ENCODE data around the gene HS3ST2. TPM values are rescaled to one million over a fixed set of nuclear protein-coding genes. Genes with fewer than 3 reads are reported as not detected.
"Not testable (repeated sequence)": the region's sequence is repeated elsewhere in the genome, so short reads cannot be mapped to it uniquely, and the experiment has no call there.

HS3ST2 gene
- total RNA-seq, 1 donor from 2014 or later: 0.17 TPM

DNA sequence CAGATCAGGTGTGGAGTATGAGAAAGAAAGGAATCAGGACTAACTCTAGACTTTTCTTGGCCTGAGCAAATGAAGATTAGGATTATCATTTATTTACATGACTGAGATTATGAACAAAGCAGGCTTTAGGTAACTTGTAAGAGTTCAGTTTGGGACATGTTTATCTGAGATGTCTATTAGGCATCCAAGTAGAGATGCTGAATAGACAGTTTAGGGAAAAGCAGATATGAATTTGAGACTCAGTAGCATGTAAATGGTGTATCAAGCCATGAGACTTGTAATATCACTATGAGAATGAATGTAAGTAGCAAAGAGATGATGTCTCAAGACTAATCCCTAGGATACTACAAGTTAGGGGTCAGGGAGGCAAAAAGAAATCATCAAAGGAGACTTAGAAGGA, 8.6 kb upstream of the HS3ST2 start:
- ATAC-seq: no peak

DNA sequence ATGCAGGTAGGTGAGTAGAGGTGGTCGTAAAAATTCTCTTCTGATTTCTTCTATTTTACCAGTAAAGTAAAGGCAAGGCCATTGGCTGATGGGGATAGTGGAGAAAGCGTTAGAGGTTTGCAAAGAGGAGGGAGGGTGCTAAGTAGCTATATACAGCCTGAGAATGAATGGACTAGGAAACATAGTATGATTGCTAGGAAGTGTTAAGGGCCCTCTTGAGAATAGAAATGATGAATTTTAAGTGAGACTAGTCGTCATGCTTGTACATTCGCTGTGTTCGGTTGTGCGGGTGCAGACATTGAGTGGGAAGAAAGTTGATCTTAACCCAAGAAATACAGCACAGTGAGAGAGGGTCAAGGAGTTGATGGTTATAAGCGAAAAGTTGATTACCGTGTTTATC, 7.2 kb upstream of the HS3ST2 start:
- DNase-seq (no peak), ATAC-seq (no peak)
- intact Hi-C loops (cut with micrococcal nuclease): no loop called here

More for the DNA sequence above, 8.6 kb upstream of the HS3ST2 start:
- intact Hi-C loops (cut with micrococcal nuclease): no loop called here
- no peak for DNase-seq

DNA sequence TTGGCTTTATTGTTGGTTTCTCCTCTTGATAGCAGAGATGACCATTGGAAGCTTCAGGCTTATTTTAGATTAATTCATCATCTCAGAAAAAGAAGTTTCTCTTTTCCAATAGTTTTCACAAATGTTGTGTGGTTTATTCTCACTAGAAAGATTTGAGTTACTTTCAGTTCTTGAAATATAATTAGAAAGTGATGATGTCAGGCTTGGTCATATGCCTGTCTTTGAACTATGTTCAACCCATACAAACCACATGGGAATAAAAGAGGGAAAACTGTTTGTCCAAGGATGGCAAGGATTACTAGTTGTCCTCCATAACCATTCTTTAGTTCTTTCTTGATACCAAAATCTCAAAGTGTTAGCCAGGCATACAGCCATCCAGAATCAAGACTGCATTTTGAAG, 3.7 kb upstream of the HS3ST2 start:
- DNase-seq (no peak), ATAC-seq (no peak)
- intact Hi-C loops (cut with micrococcal nuclease): no loop called here

DNA sequence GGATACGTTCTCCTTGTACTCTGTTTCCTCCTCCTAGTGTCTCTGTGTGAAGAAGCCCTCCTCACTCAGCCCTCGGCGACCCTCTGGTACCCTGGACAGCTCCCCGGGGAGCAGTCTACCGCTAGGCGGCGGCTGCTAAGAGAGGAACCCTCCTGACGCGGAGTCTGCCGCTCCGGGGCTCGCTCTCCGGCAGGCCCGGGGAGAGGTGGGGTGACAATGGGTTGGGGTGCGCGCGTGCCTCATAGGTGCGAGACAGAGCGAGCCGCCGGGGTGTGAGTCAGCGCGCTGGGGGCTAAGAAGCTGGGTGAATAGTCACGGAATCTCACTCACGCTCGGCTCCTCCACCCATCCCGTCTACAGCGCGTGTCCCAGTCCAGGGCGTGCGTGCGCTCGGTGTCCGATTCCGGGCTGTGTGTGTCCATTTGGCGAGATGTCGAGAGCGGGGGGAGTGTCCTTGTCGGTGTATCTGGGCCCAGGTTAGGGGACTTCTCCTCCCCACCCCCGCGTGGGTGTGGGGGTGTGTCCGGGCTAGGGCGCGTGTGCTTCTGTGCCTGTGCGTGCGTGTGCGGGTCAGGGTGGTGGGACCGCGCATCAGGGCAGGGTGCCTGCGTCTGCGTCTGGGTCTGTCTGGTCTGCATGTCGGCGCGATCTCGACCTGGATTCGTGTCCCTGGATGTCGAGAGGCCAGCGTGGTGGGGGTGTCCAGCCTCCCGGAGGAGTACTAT, 577 bp upstream of the HS3ST2 start:
- intact Hi-C loops (cut with micrococcal nuclease): no loop called here
- DNase-seq (peak; percentile 57), ATAC-seq (peak; percentile 84)

DNA sequence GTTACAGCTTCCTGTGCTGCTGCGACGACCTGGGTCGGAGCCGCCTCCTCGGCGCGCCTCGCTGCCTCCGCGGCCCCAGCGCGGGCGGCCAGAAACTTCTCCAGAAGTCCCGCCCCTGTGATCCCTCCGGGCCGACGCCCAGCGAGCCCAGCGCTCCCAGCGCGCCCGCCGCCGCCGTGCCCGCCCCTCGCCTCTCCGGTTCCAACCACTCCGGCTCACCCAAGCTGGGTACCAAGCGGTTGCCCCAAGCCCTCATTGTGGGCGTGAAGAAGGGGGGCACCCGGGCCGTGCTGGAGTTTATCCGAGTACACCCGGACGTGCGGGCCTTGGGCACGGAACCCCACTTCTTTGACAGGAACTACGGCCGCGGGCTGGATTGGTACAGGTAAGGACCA, 746 bp downstream of the HS3ST2 start:
- DNase-seq (no peak), ATAC-seq (peak; percentile 11)
- intact Hi-C loops (cut with micrococcal nuclease): no loop called here

DNA sequence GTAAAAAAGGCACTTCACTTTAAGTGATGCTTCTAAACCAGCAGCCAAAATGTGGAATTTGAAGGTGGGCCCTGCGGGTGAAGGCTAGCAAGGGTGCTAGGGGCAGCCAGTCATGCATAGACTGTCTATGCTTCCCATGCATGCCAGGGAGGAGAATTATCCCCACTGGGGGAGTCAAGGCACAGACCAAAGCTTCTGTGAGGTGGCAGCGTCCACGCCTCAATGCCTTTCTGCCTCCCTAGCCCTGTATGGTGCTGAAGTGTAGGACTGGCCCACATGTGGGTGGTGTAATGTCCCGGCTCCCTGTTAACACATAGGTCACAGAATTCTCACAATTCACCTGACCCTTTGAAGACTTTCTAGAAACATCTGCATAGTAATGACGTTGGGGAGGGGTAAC, 1.9 kb downstream of the HS3ST2 start:
- intact Hi-C loops (cut with micrococcal nuclease): no loop called here
- no peak for ATAC-seq
- no peak for DNase-seq

DNA sequence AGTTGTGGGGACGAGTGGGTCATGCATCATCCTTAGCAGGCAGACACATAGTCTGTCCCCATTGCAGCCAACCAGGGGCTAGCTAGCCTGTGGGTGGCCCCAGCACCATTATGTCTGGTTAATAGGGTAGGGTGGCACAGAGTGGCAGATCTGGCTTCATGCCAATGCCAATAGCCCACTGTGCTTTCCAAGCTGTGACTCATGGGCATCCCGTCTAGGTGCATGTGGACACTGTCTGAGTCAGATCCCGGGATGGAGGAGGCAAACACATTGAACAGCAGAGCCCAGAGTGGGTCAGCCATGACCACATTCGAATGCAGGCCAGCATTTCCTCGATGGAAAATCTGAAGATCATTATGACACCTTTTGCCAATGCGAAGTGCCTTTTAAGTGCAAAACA, 2.5 kb downstream of the HS3ST2 start:
- DNase-seq (no peak), ATAC-seq (no peak)
- intact Hi-C loops (cut with micrococcal nuclease): no loop called here

DNA sequence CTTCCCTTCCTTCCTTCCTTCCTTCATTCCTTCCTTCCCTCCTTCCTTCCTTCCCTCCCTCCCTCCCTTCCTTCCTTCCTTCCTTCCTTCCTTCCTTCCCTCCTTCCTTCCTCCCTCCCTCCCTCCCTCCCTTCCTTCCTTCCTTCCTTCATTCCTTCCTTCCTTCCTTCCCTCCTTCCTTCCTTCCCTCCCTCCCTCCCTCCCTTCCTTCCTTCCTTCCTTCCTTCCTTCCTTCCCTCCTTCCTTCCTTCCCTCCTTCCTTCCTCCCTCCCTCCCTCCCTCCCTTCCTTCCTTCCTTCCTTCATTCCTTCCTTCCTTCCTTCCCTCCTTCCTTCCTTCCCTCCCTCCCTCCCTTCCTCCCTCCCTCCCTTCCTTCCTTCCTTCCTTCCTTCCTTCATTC, 4.8 kb downstream of the HS3ST2 start:
- ATAC-seq; intact Hi-C loops (cut with micrococcal nuclease); DNase-seq: not testable (repeated sequence)

DNA sequence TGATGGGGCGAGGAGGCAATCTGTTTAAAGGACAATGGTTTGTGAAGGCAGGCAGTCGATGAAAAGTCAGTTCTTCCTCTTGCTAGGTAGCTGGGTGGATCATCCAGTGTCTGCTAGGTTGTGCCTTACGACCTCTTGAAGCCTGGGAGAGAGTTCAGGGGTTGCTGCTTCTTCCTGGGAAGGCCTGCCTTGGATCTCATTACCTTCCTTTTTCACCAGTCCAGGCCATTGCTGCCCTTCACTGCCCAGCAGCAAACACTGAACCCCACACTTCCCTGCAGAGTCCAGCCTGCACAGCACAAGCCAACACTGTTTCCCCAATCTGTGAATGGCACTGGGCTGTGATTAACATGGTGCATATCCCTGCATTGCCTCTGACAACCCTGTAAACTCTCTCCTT, 24.7 kb downstream of the HS3ST2 start:
- DNase-seq (no peak), ATAC-seq (no peak)
- intact Hi-C loops (cut with micrococcal nuclease): loop anchor here (10.0 kb wide), 1 partner anchor 64 kb away; no protein-coding TSS in a partner anchor

DNA sequence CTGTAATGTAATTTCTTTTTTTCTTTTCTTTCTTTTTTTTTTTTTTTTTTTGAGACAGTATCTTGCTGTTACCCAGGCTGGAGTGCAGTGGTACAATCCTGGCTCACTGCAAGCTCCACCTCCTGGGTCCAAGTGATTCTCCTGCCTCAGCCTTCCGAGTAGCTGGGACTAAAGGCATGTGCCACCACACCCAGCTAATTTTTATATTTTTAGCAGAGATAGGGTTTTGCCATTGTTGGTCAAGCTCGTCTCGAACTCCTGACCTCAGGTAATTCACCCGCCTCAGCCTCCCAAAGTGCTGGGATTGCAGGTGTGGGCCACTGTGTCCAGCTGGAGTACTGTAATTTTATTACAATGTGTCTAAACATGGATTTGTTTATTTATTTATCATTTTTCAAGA, 28.1 kb downstream of the HS3ST2 start:
- intact Hi-C loops (cut with micrococcal nuclease); ATAC-seq; DNase-seq: not testable (repeated sequence)

DNA sequence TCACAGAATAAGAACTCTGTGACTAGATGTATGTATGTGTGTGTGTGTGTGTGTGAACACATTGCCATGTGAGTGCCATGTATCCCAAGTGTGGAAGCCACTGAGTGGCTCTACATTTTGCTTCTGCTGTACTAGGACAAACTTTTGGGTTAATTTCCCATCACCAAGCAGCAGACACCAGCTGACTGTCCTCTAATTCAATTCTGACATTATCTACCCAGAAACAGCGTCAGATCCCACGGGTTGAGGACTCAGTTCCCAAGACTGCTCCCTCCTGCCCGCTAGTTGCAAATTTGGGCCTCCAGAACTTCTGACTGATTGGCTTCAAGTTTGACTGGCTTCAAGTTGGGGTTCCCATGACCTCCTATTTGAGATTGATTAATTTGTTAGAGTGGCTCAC, 29.2 kb downstream of the HS3ST2 start:
- DNase-seq (no peak), ATAC-seq (no peak)
- intact Hi-C loops (cut with micrococcal nuclease): no loop called here

DNA sequence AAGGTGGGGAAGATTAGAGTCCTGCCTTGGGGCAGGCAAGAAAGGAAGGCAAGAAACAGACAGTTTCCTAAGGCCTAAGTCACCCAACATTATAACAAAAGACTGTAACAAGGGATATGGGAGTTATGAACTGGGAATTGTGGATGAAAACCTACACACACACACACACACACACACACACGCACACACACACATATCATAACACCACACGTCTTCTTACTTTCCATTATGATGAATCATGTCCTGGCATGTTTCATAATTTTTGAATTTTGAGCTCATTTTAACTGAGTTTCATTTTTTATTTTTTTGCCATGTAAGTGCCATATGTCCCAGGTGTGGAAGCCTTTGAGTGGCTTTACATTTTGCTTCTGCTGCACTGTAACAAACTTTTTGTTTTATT, 29.9 kb downstream of the HS3ST2 start:
- no peak for ATAC-seq
- intact Hi-C loops (cut with micrococcal nuclease): no loop called here
- DNase-seq: no peak

DNA sequence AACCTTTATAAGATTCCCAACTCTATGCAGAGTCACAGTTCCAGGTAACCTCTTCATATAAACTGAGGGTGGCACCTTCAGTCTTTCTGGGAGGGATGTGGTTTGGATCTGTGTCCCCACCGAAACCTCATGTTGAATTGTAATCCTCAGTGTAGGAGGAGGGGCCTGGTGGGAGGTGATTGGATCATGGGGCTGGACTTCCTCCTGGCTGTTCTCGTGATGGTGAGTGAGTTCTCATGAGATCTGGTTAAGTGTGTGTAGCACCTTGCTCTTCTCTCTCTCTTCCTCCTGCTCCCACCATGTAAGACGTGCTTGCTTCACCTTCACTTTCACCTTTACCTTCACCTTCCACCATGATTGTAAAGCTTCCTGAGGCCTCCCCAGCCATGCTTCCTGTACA, 30.5 kb downstream of the HS3ST2 start:
- intact Hi-C loops (cut with micrococcal nuclease): no loop called here
- DNase-seq (no peak), ATAC-seq (no peak)

DNA sequence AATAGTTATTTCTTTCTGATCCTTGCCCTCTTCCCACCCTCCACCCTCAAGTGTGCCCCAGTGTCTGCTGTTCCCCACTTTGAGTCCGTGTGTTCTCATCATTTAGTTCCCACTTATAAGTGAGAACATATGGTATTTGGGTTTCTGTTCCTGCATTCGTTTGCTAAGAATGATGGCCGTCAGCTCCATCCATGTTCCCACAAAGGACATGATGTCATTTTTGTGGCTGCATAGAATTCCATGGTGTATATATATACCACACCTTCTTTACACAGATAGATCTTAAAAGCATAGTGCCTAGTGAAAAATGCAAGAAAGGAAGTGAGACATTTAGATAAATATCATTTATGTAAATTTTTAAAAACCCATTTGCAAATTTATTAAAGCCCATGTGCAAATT, 33.1 kb downstream of the HS3ST2 start:
- intact Hi-C loops (cut with micrococcal nuclease): no loop called here
- DNase-seq (no peak), ATAC-seq (no peak)

DNA sequence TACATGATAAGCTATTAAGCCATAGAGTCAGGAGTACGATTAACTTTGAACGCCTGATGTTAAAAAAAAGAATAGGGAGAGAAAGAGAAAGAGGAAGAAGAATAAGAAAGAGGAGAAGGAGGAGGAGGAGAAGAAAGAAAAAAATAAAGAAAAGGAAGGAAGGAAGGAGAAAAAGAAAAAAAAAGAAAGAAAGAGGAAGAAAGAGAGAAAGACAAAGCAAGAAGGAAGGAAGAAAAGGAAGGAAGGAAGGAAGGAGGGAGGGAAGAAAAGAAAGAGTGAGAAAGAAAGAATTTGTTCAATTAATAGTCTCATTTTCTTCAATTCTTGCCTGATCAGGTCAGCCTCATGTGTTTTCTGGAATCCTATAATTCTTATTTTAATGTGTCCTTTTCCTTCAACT, 33.7 kb downstream of the HS3ST2 start:
- DNase-seq: no peak
- intact Hi-C loops (cut with micrococcal nuclease): no loop called here
- ATAC-seq: no peak

DNA sequence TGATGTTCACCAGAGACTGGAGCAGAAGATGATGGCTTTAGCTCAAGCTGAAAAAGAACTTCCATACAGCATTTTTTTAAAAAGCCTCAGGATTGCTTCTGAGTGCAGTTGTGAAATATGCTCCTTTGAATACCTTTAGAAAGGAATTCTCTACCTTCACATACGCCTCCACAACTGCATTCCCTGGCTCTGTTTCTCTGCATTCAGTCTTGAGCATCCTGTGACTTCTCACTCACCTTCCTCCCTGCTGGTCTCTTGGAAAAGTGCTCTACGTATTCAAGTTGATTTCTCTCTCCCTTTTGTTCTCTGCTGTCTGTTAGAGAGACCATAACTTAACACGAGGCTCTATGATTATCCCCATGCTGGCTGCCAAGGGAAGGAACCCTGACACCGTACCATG, 34.5 kb downstream of the HS3ST2 start:
- intact Hi-C loops (cut with micrococcal nuclease): no loop called here
- DNase-seq: no peak
- no peak for ATAC-seq

DNA sequence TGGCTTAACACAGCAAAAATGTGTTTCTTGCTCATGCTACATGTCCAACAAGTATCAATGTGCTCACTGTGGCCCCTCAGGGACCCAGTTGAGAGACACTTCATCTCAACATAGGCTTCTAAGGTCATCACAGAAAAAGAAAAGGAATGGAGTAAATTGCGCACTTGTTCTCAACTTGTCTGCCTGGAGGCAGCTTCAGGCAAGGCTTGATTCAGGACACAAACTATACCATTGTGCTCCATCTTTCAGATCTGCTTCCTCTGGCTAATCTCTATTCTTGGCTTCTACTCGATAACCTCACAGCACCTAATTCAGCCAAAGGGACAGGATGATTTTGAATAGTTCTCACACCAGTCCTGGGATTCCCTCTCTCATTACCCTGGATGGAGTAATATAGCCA, 35.6 kb downstream of the HS3ST2 start:
- ATAC-seq: no peak
- intact Hi-C loops (cut with micrococcal nuclease): no loop called here
- DNase-seq: no peak

DNA sequence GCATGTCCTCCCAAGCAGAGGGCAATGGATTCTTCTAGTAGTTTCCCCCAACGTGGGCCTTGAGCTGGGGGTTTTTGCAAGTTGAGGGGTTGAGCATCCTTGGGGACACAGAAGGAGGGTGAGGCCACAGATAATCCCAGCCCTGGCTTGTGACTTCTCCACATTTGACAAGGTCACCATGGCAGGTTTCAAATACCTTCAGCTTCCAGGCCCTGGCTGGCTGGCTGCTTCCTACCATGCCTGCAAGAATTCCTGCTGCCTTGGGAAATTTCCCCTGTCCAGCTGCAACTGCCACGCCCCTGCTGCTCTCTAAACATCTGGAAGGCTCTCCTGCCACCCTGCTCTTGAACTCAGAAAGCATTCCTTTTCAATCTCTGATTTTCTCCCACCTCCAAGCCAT, 41.3 kb downstream of the HS3ST2 start:
- ATAC-seq (no peak), DNase-seq (no peak)
- intact Hi-C loops (cut with micrococcal nuclease): no loop called here

DNA sequence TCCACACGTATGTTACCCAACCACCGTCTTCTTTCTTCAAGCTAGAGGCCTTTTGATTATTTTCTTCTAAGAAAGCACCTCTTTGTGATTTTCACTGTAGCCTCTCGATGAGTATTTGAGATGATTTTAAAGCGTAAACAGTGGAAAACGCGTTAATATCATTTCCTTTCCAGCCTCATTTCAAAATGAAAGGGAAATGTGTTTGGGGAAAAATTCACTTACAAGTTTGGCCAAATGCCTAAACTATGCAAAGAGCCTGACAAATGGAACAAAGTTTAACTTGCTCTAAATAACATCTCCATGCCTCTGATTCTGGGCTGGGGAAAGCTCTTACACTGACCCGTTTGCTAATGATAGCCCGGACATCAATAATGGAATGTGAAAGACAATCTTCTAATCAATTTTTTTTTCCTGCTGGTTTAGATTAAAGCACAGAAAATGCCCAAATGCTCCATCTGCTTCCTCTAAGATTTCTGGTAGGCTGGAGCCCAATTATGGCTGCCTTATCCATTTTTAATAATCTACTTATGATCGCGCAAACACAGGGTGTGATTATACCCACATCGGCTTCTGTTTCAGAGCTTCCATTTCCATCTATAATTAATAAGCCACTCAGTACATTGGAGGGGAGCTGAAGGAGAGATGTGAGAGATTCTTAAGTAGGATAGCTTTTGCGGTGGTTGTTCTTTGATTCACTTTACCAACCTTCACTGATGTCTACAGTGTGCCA, 43.5 kb downstream of the HS3ST2 start:
- no peak for ATAC-seq
- intact Hi-C loops (cut with micrococcal nuclease): no loop called here
- DNase-seq: no peak

DNA sequence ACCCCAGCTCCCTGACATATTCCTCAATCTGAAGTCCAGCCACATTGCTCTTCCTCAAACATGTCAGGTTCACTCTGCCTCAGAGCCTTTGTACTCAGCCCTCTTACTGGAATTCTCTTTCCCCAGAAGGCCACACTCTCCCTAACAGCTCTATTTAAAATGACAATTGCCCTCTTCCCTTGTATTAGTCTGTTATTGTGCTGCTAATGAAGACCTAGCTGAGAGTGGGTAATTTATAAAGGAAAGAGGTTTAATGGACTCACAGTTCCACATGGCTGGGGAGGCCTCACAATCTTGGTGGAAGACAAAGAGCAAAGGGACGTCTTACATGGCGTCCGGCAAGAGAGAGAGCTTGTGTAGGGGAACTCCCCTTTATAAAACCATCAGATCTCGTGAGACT, 46.0 kb downstream of the HS3ST2 start:
- ATAC-seq (no peak), DNase-seq (no peak)
- intact Hi-C loops (cut with micrococcal nuclease): no loop called here

DNA sequence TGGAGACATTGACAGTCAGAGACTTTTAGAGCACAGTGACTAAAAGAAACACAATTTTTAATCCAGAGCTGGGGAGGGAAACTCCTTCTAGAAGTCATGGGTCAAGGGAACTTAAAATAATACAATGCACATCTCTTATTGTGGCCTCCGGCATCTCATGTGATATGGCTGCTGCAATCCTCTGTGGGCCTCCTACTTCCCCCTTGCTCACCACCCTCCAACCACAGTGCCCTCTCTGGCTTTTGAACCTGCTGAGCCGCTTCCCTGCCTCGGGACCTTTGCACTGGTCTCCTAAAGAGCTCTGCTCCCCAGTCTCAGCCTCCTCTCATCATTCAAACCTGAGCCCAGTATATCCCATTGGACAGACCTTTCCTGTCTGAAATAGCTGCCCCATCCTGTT, 47.6 kb downstream of the HS3ST2 start:
- no peak for DNase-seq
- no peak for ATAC-seq
- intact Hi-C loops (cut with micrococcal nuclease): no loop called here
